LNCaP clone FGC (cell line): ENCODE results near the gene MPLKIP.
"Not testable (repeated sequence)": the region's sequence is repeated elsewhere in the genome, so short reads cannot be mapped to it uniquely, and the experiment has no call there.

ENCODE experiments used
- DNase-seq: peaks from one replicate; pipeline ENCODE4 v3.0.0-alpha.2; 2011; ENCODE audit warnings: low read depth
- H3K4me3 ChIP-seq: 2 replicates; pipeline ENCODE4 v1.5.1; 2011; ENCODE audit warnings: mild to moderate bottlenecking, low read depth, low read length, control low read depth
- CTCF ChIP-seq: IDR thresholded peaks from 2 replicates; pipeline ENCODE4 v1.5.1; 2012; ENCODE audit warnings: mild to moderate bottlenecking; ENCODE audit not compliant: control insufficient read depth, insufficient read depth; ENCODE audit errors: extremely low read depth

MPLKIP gene

GRCh38 chr7:40165216-40165615 is 30.8 kb upstream of the MPLKIP start:
- H3K4me3 ChIP-seq = no peak overlapping the region
- no peak for DNase-seq
- no peak for TF ChIP-seq CTCF

GRCh38 chr7:40162516-40162915 is 28.1 kb upstream of the MPLKIP start:
- H3K4me3 ChIP-seq = no peak overlapping the region
- DNase-seq = no peak
- TF ChIP-seq CTCF = no peak

GRCh38 chr7:40156988-40157387 is 22.6 kb upstream of the MPLKIP start:
- DNase-seq = peak; percentile 71
- H3K4me3 ChIP-seq = peak overlapping the region; percentile 33
- no peak for TF ChIP-seq CTCF

- no peak for TF ChIP-seq CTCF
- no peak overlapping the region for H3K4me3 ChIP-seq
- DNase-seq = no peak
Observed at GRCh38 chr7:40151504-40151903, 17.1 kb upstream of the MPLKIP start.

GRCh38 chr7:40148671-40149070 is 14.2 kb upstream of the MPLKIP start:
- no peak for TF ChIP-seq CTCF
- DNase-seq = no peak
- no peak overlapping the region for H3K4me3 ChIP-seq

- not testable (repeated sequence) for H3K4me3 ChIP-seq, DNase-seq
Observed at GRCh38 chr7:40148247-40148580, 13.8 kb upstream of the MPLKIP start.

GRCh38 chr7:40147371-40148246 is 13.2 kb upstream of the MPLKIP start:
- no peak for DNase-seq
- no peak overlapping the region for H3K4me3 ChIP-seq
- TF ChIP-seq CTCF = no peak

GRCh38 chr7:40145596-40146130 is 11.2 kb upstream of the MPLKIP start:
- not testable (repeated sequence) for DNase-seq, H3K4me3 ChIP-seq

- H3K4me3 ChIP-seq = not testable (repeated sequence)
Observed at GRCh38 chr7:40141916-40142315, 7.5 kb upstream of the MPLKIP start.

GRCh38 chr7:40139891-40140290 is 5.5 kb upstream of the MPLKIP start:
- DNase-seq = not testable (repeated sequence)

More at GRCh38 chr7:40141916-40142315, 7.5 kb upstream of the MPLKIP start:
- DNase-seq = not testable (repeated sequence)

More at GRCh38 chr7:40139891-40140290, 5.5 kb upstream of the MPLKIP start:
- not testable (repeated sequence) for H3K4me3 ChIP-seq
